NCI-H510A treated with DMSO at 0.1 percent for 48 hours (cell line): ENCODE results near the gene CNGA2.

ENCODE experiments used
- DNase-seq: peaks from one replicate; lab custom pipeline; 2025; lab: John Stamatoyannopoulos, UW

Gene CNGA2

GRCh38 chrX:151753313-151754046, 18.9 kb downstream of the CNGA2 start:
- no peak for DNase-seq

GRCh38 chrX:151754047-151754429, 19.5 kb downstream of the CNGA2 start:
- no peak for DNase-seq

GRCh38 chrX:151754641-151755215, 20.2 kb downstream of the CNGA2 start:
- no peak for DNase-seq

- DNase-seq, result no peak
These were observed 24.6 kb downstream of the CNGA2 start for GRCh38 chrX:151759041-151759708.

GRCh38 chrX:151762802-151763201, 28.3 kb downstream of the CNGA2 start:
- DNase-seq, result no peak

- no peak for DNase-seq
These were observed 29.2 kb downstream of the CNGA2 start for GRCh38 chrX:151763711-151764110.

- no peak for DNase-seq
These were observed 30.5 kb downstream of the CNGA2 start for GRCh38 chrX:151765026-151765425.

GRCh38 chrX:151771726-151772125, 37.2 kb downstream of the CNGA2 start:
- no peak for DNase-seq

GRCh38 chrX:151773434-151773833, 38.9 kb downstream of the CNGA2 start:
- DNase-seq, result no peak

GRCh38 chrX:151774421-151774820, 39.9 kb downstream of the CNGA2 start:
- no peak for DNase-seq

GRCh38 chrX:151776181-151776731, 41.7 kb downstream of the CNGA2 start:
- DNase-seq, result no peak

- no peak for DNase-seq
These were observed 42.4 kb downstream of the CNGA2 start for GRCh38 chrX:151776936-151777335.

GRCh38 chrX:151779258-151779657, 44.7 kb downstream of the CNGA2 start:
- DNase-seq, result no peak

GRCh38 chrX:151780621-151781020, 46.1 kb downstream of the CNGA2 start:
- no peak for DNase-seq

- DNase-seq, result no peak
These were observed 54.7 kb downstream of the CNGA2 start for GRCh38 chrX:151789179-151789800.

GRCh38 chrX:151790481-151791160, 56.1 kb downstream of the CNGA2 start:
- no peak for DNase-seq

GRCh38 chrX:151791961-151792360, 57.4 kb downstream of the CNGA2 start:
- DNase-seq, result no peak

- DNase-seq, result no peak
These were observed 58.0 kb downstream of the CNGA2 start for GRCh38 chrX:151792505-151792904.

- no peak for DNase-seq
These were observed 59.3 kb downstream of the CNGA2 start for GRCh38 chrX:151793886-151794285.
